ENCODE measurements around the gene XBP1. TPM values are rescaled to one million over a fixed set of nuclear protein-coding genes. Genes with fewer than 3 reads are reported as not detected.

Gene XBP1
- total and polyA plus RNA-seq, 10 of the 15 experiments (the other 5 are each of a cell fraction or from before 2014, with no cell fraction given) = 44.5 to 313 (median 149) TPM

- RAD21 ChIA-PET (ENCODE audit: unreplicated experiment) = interaction anchor here (0.9 to 7.8 kb wide), 14 partner anchors 9 to 108 kb away, joined by 3 to 74 read pairs (median 5); partner anchors contain the start of gene CCDC117
- peaks cover 69% of the 10 kb centered on the region for H3K79me2 ChIP-seq (ENCODE audit: control insufficient read depth, insufficient read depth, low read length)
- 2% methylated on average over 28 of the region's 31 CpGs for WGBS (ENCODE audit: insufficient coverage, insufficient replicate concordance, low lambda C conversion rate, missing lambda C conversion rate)
- CTCF ChIA-PET = interaction anchor here (0.6 to 5.3 kb wide), 10 partner anchors 9 to 241 kb away, joined by 3 to 26 read pairs (median 4); partner anchors contain the start of gene CCDC117
- TSS peak; percentile 61 for BruUV-seq (replicated peaks)
- no peaks in the 10 kb centered on the region for H3K9me3 ChIP-seq (replicated peaks; ENCODE audit: control insufficient read depth, insufficient read depth, low read length)
- no peaks in the 10 kb centered on the region for H4K20me1 ChIP-seq (ENCODE audit: control insufficient read depth, insufficient read depth)
- H3K27ac ChIP-seq (ENCODE audit: control insufficient read depth, insufficient read depth) = peak overlapping the region; percentile 95
- TF ChIP-seq NR2F1 (conservative IDR thresholded peaks at IDR 0.05) (no peak), MTA3 (IDR thresholded peaks at IDR 0.05; ENCODE audit: borderline replicate concordance, low read length) (no peak), CHD4 (IDR thresholded peaks at IDR 0.05) (no peak), CREB1 (IDR thresholded peaks at IDR 0.05; ENCODE audit: low read depth) (no peak), MTA2 (IDR thresholded peaks at IDR 0.05; ENCODE audit: low read depth) (peak; percentile 19; the same call in 1 of the 2 replicates), SIN3A (IDR thresholded peaks at IDR 0.05; ENCODE audit: low read depth, low read length) (no peak), CREM (IDR thresholded peaks at IDR 0.05; ENCODE audit: low read depth) (0 out of 2 replicates have a peak, but pooled peaks have one; percentile 2), MLLT1 (IDR thresholded peaks at IDR 0.05) (peak; percentile 64; the same call in 1 of the 2 replicates), HCFC1 (IDR thresholded peaks at IDR 0.05; ENCODE audit: low read length) (no peak), ZBTB40 (IDR thresholded peaks at IDR 0.05; ENCODE audit: borderline replicate concordance) (0 out of 2 replicates have a peak, but pooled peaks have one; percentile 11), LARP7 (IDR thresholded peaks at IDR 0.05) (no peak), TCF12 (IDR thresholded peaks at IDR 0.05; ENCODE audit: low read depth, low read length) (0 out of 2 replicates have a peak, but pooled peaks have one; percentile 7), SMAD5 (IDR thresholded peaks at IDR 0.05; ENCODE audit: low read depth) (0 out of 2 replicates have a peak, but pooled peaks have one; percentile 48), HSF1 (IDR thresholded peaks at IDR 0.05; ENCODE audit: low read depth, low read length) (no peak)
- H3K36me3 ChIP-seq (ENCODE audit: control insufficient read depth in 2 of 2, insufficient read depth in 2 of 2, low read length in 1 of 2) = peaks cover 6 to 16% of the 10 kb centered on the region in 2 experiments
- POLR2A ChIA-PET = interaction anchor here (0.6 to 7.5 kb wide), 13 partner anchors 9 to 1089 kb away, joined by 3 to 78 read pairs (median 3); partner anchors contain the start of genes CCDC117, CHEK2 and HSCB
- SMC1A ChIA-PET (ENCODE audit: uncharacterized antibody, unreplicated experiment) = interaction anchor here (0.8 to 12.5 kb wide), 13 partner anchors 9 to 405 kb away, joined by 3 to 130 read pairs (median 4); partner anchors contain the start of genes CHEK2 and HSCB
- intact Hi-C loops (cut with micrococcal nuclease; ENCODE audit: unreplicated experiment) (loop anchor here (10.0 kb wide), 1 partner anchor 125 kb away; the partner anchor contains the start of gene TTC28), in situ Hi-C loops (cut with MboI) (no loop called here)
- peak; percentile 71 for ATAC-seq
- peaks cover 17% of the 10 kb centered on the region for H3K4me1 ChIP-seq (ENCODE audit: control insufficient read depth, insufficient read depth, low read length)
- FAIRE-seq = no peak
- H3K9ac ChIP-seq (ENCODE audit: control insufficient read depth, insufficient read depth, low read length) = peak overlapping the region; percentile 99
- no peak for DNase-seq (ENCODE audit: low read depth, low spot score)
- H2AFZ ChIP-seq (ENCODE audit: control insufficient read depth, low read depth, low read length) = peak overlapping the region; percentile 15
- H3K4me3 ChIP-seq = peak overlapping the region; percentile 83
- no peaks in the 10 kb centered on the region for H3K27me3 ChIP-seq (replicated peaks in 1 of 2; ENCODE audit: control insufficient read depth in 2 of 2, insufficient read depth in 2 of 2, low read length in 1 of 2)
- H3K4me2 ChIP-seq (ENCODE audit: control insufficient read depth, insufficient read depth) = peak overlapping the region; percentile 39
These were observed 612 bp downstream of the XBP1 start for GRCh38 chr22:28799606-28800307.

Data from GM12878 (cell line).